GM23248 (cell line): ENCODE results near the gene MAP3K20. TPM values are rescaled to one million over a fixed set of nuclear protein-coding genes. Genes with fewer than 3 reads are reported as not detected.

Source experiments
- DNase-seq: peaks from one replicate; pipeline ENCODE4 v3.0.0-alpha.2; 2015
- H2AFZ ChIP-seq: fragments of 200-600 bp; sonication (generic); 2 replicates; pipeline ENCODE4 v1.6.1; 2016; ENCODE audit warnings: antibody characterized with exemption
- H3F3A ChIP-seq: fragments of 200-600 bp; sonication (generic); 2 replicates; pipeline ENCODE4 v1.6.1; 2016; ENCODE audit warnings: mild to moderate bottlenecking, antibody characterized with exemption, mixed run types; ENCODE audit not compliant: insufficient read depth
- H3K27ac ChIP-seq: fragments of 200-600 bp; sonication (generic); 2 replicates; pipeline ENCODE4 v1.5.1; 2016; ENCODE audit warnings: mild to moderate bottlenecking
- H3K27me3 ChIP-seq: fragments of 200-600 bp; sonication (generic); replicated peaks from 2 replicates; pipeline ENCODE4 v1.6.1; 2016; ENCODE audit warnings: mild to moderate bottlenecking; ENCODE audit not compliant: insufficient read depth
- H3K36me3 ChIP-seq: fragments of 200-600 bp; sonication (generic); 2 replicates; pipeline ENCODE4 v1.6.1; 2016; ENCODE audit warnings: low read depth, mild to moderate bottlenecking
- H3K4me1 ChIP-seq: fragments of 200-600 bp; sonication (generic); 2 replicates; pipeline ENCODE4 v1.6.1; 2016; ENCODE audit warnings: mild to moderate bottlenecking; ENCODE audit not compliant: insufficient read depth
- H3K4me2 ChIP-seq: fragments of 200-600 bp; sonication (generic); one replicate; pipeline ENCODE4 v1.6.1; 2016; ENCODE audit warnings: mild to moderate bottlenecking; ENCODE audit not compliant: unreplicated experiment
- H3K4me3 ChIP-seq: fragments of 200-600 bp; sonication (generic); 2 replicates; pipeline ENCODE4 v1.5.1; 2016; ENCODE audit warnings: mild to moderate bottlenecking
- H3K79me2 ChIP-seq: fragments of 200-600 bp; sonication (generic); 2 replicates; pipeline ENCODE4 v1.6.1; 2016; ENCODE audit warnings: mild to moderate bottlenecking; ENCODE audit not compliant: insufficient read depth
- H3K9ac ChIP-seq: fragments of 200-600 bp; sonication (generic); 2 replicates; pipeline ENCODE4 v1.6.1; 2016; ENCODE audit warnings: mild to moderate bottlenecking
- H3K9me2 ChIP-seq: fragments of 200-600 bp; sonication (generic); 2 replicates; pipeline ENCODE4 v1.6.1; 2016; ENCODE audit warnings: mixed run types, mild to moderate bottlenecking, moderate library complexity; ENCODE audit not compliant: insufficient read depth
- H3K9me3 ChIP-seq: fragments of 200-600 bp; sonication (generic); one replicate; pipeline ENCODE4 v1.6.1; 2017; ENCODE audit warnings: low read depth
- H4K20me1 ChIP-seq: fragments of 200-600 bp; sonication (generic); 2 replicates; pipeline ENCODE4 v1.6.0; 2016; ENCODE audit not compliant: insufficient read depth
- EZH2 ChIP-seq: fragments of 200-600 bp; sonication (generic); IDR thresholded peaks from 2 replicates; pipeline ENCODE4 v1.6.1; 2018; ENCODE audit warnings: antibody characterized with exemption, mild to moderate bottlenecking; ENCODE audit not compliant: insufficient read depth, poor library complexity, severe bottlenecking
- EZH2phosphoT487 ChIP-seq: fragments of 200-600 bp; sonication (generic); IDR thresholded peaks from 2 replicates; pipeline ENCODE4 v1.6.1; 2018; ENCODE audit warnings: antibody characterized with exemption, moderate library complexity, mild to moderate bottlenecking, low read depth; ENCODE audit not compliant: insufficient read depth
- WGBS, 2 experiments: methylation state at CpG; one replicate each; pipeline ENCODE4 v1.1.6; 2015 to 2017; ENCODE audit warnings: low lambda C conversion rate in 2 of 2, low coverage in 1 of 2; ENCODE audit errors: missing lambda C conversion rate in 2 of 2; 5-methylcytosine and 5-hydroxymethylcytosine counted together
- in situ Hi-C: fragments of 300-500 bp; cut with MboI; formaldehyde crosslinking; loops from 2 replicates; pipeline ENCODE4 v1.15.0; 2020
- polyA plus RNA-seq: library from polyadenylated mRNA; unstranded; fragments of >200 nt; fragmentation: Nextera tagmentation; extraction: Ambion mirVana; gene quantifications from 2 replicates; pipeline ENCODE4 v1.2.1, GENCODE V29; 2016
- total RNA-seq: library from RNA; depleted of rRNA; stranded (reverse); fragments of >200 nt; shearing (Covaris generic); gene quantifications from 2 replicates; pipeline ENCODE4 v1.2.3, GENCODE V29; 2014

The MAP3K20 gene
- total and polyA plus RNA-seq, 2 experiments from 2014 or later, result 55.0 to 68.9 TPM

GRCh38 chr2:173271135-173271534, 195.5 kb downstream of the MAP3K20 start:
- H4K20me1 ChIP-seq, result no peaks in the 10 kb centered on the region
- no peaks in the 10 kb centered on the region for H3K36me3 ChIP-seq
- WGBS, 2 experiments, result 55 to 75% methylated on average over 2 of the region's 2 CpGs
- no peaks in the 10 kb centered on the region for H3K4me1 ChIP-seq
- DNase-seq, result no peak
- H3K4me3 ChIP-seq, result no peak overlapping the region
- H2AFZ ChIP-seq, result no peak overlapping the region
- H3K9ac ChIP-seq, result no peak overlapping the region
- H3F3A ChIP-seq, result no peaks in the 10 kb centered on the region
- H3K79me2 ChIP-seq, result no peaks in the 10 kb centered on the region
- no peak overlapping the region for H3K4me2 ChIP-seq
- no peak overlapping the region for H3K27ac ChIP-seq
- H3K9me3 ChIP-seq, result no peaks in the 10 kb centered on the region
- no peaks in the 10 kb centered on the region for H3K27me3 ChIP-seq
- no peaks in the 10 kb centered on the region for H3K9me2 ChIP-seq
- in situ Hi-C loops, result no loop called here
- TF ChIP-seq EZH2 (no peak), EZH2phosphoT487 (no peak)

- 80 to 86% methylated on average over 5 of the region's 5 CpGs for WGBS, 2 experiments
- Histone ChIP-seq H3K4me3 (no peak overlapping the region), H4K20me1 (no peaks in the 10 kb centered on the region), H3K36me3 (no peaks in the 10 kb centered on the region), H3K79me2 (no peaks in the 10 kb centered on the region), H3K27me3 (no peaks in the 10 kb centered on the region), H3K9me3 (no peaks in the 10 kb centered on the region), H3K9ac (no peak overlapping the region), H3F3A (no peaks in the 10 kb centered on the region), H3K9me2 (no peaks in the 10 kb centered on the region), H3K4me2 (no peak overlapping the region), H3K4me1 (no peaks in the 10 kb centered on the region), H2AFZ (no peak overlapping the region), H3K27ac (no peak overlapping the region)
- in situ Hi-C loops, result no loop called here
- TF ChIP-seq EZH2phosphoT487, result no peak
- TF ChIP-seq EZH2, result no peak
- peak; percentile 23 for DNase-seq
These were observed 196.2 kb downstream of the MAP3K20 start for GRCh38 chr2:173271825-173272224.

GRCh38 chr2:173272849-173273248, 197.2 kb downstream of the MAP3K20 start:
- H3K79me2 ChIP-seq, result no peaks in the 10 kb centered on the region
- H3K27me3 ChIP-seq, result no peaks in the 10 kb centered on the region
- no peaks in the 10 kb centered on the region for H3K9me2 ChIP-seq
- no peak overlapping the region for H3K27ac ChIP-seq
- H3K4me2 ChIP-seq, result no peak overlapping the region
- no peak overlapping the region for H3K4me3 ChIP-seq
- no peak for DNase-seq
- no peaks in the 10 kb centered on the region for H3K36me3 ChIP-seq
- no peak overlapping the region for H2AFZ ChIP-seq
- TF ChIP-seq EZH2, result no peak
- TF ChIP-seq EZH2phosphoT487, result no peak
- H3F3A ChIP-seq, result no peaks in the 10 kb centered on the region
- H3K9me3 ChIP-seq, result no peaks in the 10 kb centered on the region
- no peaks in the 10 kb centered on the region for H4K20me1 ChIP-seq
- no peak overlapping the region for H3K9ac ChIP-seq
- no peaks in the 10 kb centered on the region for H3K4me1 ChIP-seq
- WGBS, 2 experiments, result 47 to 62% methylated on average over 3 of the region's 3 CpGs
- in situ Hi-C loops, result no loop called here

GRCh38 chr2:173278794-173279526, 203.3 kb downstream of the MAP3K20 start:
- WGBS, 2 experiments, result 55 to 66% methylated on average over 3 of the region's 3 CpGs

More at GRCh38 chr2:173278794-173279526, 203.3 kb downstream of the MAP3K20 start:
- no peaks in the 10 kb centered on the region for H3K4me1 ChIP-seq
- in situ Hi-C loops, result no loop called here
- peak; percentile 21 for DNase-seq
- no peak overlapping the region for H3K4me2 ChIP-seq
- H3K79me2 ChIP-seq, result no peaks in the 10 kb centered on the region
- H3K9ac ChIP-seq, result no peak overlapping the region
- H3K27me3 ChIP-seq, result no peaks in the 10 kb centered on the region
- H3K27ac ChIP-seq, result no peak overlapping the region
- H2AFZ ChIP-seq, result no peak overlapping the region
- no peaks in the 10 kb centered on the region for H3F3A ChIP-seq
- no peaks in the 10 kb centered on the region for H3K36me3 ChIP-seq
- TF ChIP-seq EZH2phosphoT487 (no peak), EZH2 (no peak)
- H3K4me3 ChIP-seq, result no peak overlapping the region
- H3K9me3 ChIP-seq, result no peaks in the 10 kb centered on the region
- no peaks in the 10 kb centered on the region for H3K9me2 ChIP-seq
- no peaks in the 10 kb centered on the region for H4K20me1 ChIP-seq
